GM12878 (cell line): ENCODE results near the gene CMBL. TPM values are rescaled to one million over a fixed set of nuclear protein-coding genes. Genes with fewer than 3 reads are reported as not detected.

ENCODE experiments used
- ATAC-seq: fragments of 200-7000 bp; cut with Tn5 transposase; 3 replicates; pipeline ENCODE4 v1.9.1; 2020; ENCODE audit warnings: mild to moderate bottlenecking, moderate library complexity
- BruUV-seq: library from RNA; stranded (reverse); fragments of 400-500 nt; replicated peaks from 2 replicates; lab custom pipeline; 2021; lab: Mats Ljungman, UMichigan
- CTCF ChIA-PET: fragments of 300-600 bp; sonication (Branson Sonifier 250); formaldehyde crosslinking; extraction: SDS; loops from one replicate; lab custom pipeline; 2021; ENCODE audit warnings: inconsistent platforms; lab: Yijun Ruan, JAX
- POLR2A ChIA-PET: fragments of 350-600 bp; formaldehyde crosslinking; extraction: SDS; loops from one replicate; lab custom pipeline; 2021; ENCODE audit warnings: inconsistent platforms; lab: Charles Lee
- RAD21 ChIA-PET: fragments of 300-600 bp; sonication (Branson Sonifier 250); formaldehyde crosslinking; loops from one replicate; lab custom pipeline; 2023; ENCODE audit warnings: antibody characterized with exemption; ENCODE audit not compliant: unreplicated experiment; lab: Charles Lee
- SMC1A ChIA-PET: fragments of 300-600 bp; sonication (Branson Sonifier 250); formaldehyde crosslinking; loops from one replicate; lab custom pipeline; 2023; ENCODE audit not compliant: unreplicated experiment, uncharacterized antibody; lab: Charles Lee
- DNase-seq: peaks from one replicate; pipeline ENCODE4 v3.0.0-alpha.2; 2011; ENCODE audit warnings: low read depth, low spot score
- FAIRE-seq: peaks from 3 replicates; lab custom pipeline; 2011; peaks lifted over from hg19 to GRCh38; lab: Jason Lieb, UNC
- H2AFZ ChIP-seq: 2 replicates; pipeline ENCODE4 v1.6.0; 2011; ENCODE audit warnings: low read depth, low read length, control low read depth; ENCODE audit not compliant: control insufficient read depth
- H3K27ac ChIP-seq: 2 replicates; pipeline ENCODE4 v1.5.1; 2011; ENCODE audit warnings: control low read depth; ENCODE audit not compliant: control insufficient read depth, insufficient read depth
- H3K27me3 ChIP-seq, 2 experiments: replicated peaks in 1 of 2; 2 replicates each; pipeline versions ENCODE4 v1.6.0 to v1.6.1; 2011; ENCODE audit warnings: low read length in 1 of 2; ENCODE audit not compliant: control insufficient read depth in 2 of 2, insufficient read depth in 2 of 2
- H3K36me3 ChIP-seq, 2 experiments: 2 replicates each; pipeline ENCODE4 v1.5.1; 2011; ENCODE audit warnings: low read length in 1 of 2; ENCODE audit not compliant: control insufficient read depth in 2 of 2, insufficient read depth in 2 of 2
- H3K4me1 ChIP-seq: 2 replicates; pipeline ENCODE4 v1.6.1; 2011; ENCODE audit warnings: mild to moderate bottlenecking, low read length, moderate library complexity, mixed read lengths; ENCODE audit not compliant: control insufficient read depth, insufficient read depth
- H3K4me2 ChIP-seq: 2 replicates; pipeline ENCODE4 v1.6.0; 2011; ENCODE audit warnings: control low read depth; ENCODE audit not compliant: control insufficient read depth, insufficient read depth
- H3K4me3 ChIP-seq: fragments of 200-600 bp; sonication (generic); 2 replicates; pipeline ENCODE4 v1.5.1; 2016
- H3K79me2 ChIP-seq: 2 replicates; pipeline ENCODE4 v1.6.0; 2011; ENCODE audit warnings: low read length; ENCODE audit not compliant: control insufficient read depth, insufficient read depth
- H3K9ac ChIP-seq: 2 replicates; pipeline ENCODE4 v1.8.0; 2011; ENCODE audit warnings: low read length, control low read depth, mixed read lengths; ENCODE audit not compliant: control insufficient read depth, insufficient read depth
- H3K9me3 ChIP-seq: replicated peaks from 3 replicates; pipeline ENCODE4 v1.5.1; 2011; ENCODE audit warnings: mild to moderate bottlenecking, low read length; ENCODE audit not compliant: control insufficient read depth, insufficient read depth
- H4K20me1 ChIP-seq: 2 replicates; pipeline ENCODE4 v1.6.0; 2011; ENCODE audit not compliant: control insufficient read depth, insufficient read depth
- BHLHE40 ChIP-seq, 2 experiments: fragments of 450-650 bp in 1 of 2; IDR thresholded peaks; 2 replicates each; pipeline ENCODE4 v1.6.1; 2011 to 2017; ENCODE audit warnings: low read depth in 2 of 2, borderline replicate concordance in 1 of 2, improper control_type of control experiment in 1 of 2, low read length in 1 of 2, mild to moderate bottlenecking in 1 of 2
- BMI1 ChIP-seq: fragments of 450-650 bp; IDR thresholded peaks from 2 replicates; pipeline ENCODE4 v1.6.1; 2016; ENCODE audit warnings: mild to moderate bottlenecking, moderate library complexity, borderline replicate concordance
- CBX5 ChIP-seq: sonication (generic); IDR thresholded peaks from 2 replicates; pipeline ENCODE4 v1.6.1; 2016; ENCODE audit warnings: low read depth, moderate library complexity, mild to moderate bottlenecking, inconsistent platforms
- CHD4 ChIP-seq: fragments of 200-600 bp; sonication (generic); IDR thresholded peaks from 2 replicates; pipeline ENCODE4 v1.6.1; 2016; ENCODE audit warnings: mild to moderate bottlenecking
- EED ChIP-seq: sonication (generic); IDR thresholded peaks from 2 replicates; pipeline ENCODE4 v1.6.1; 2016; ENCODE audit warnings: antibody characterized with exemption, low read depth
- HDAC6 ChIP-seq: fragments of 200-600 bp; sonication (generic); IDR thresholded peaks from one replicate; pipeline ENCODE4 v1.8.0; 2017; ENCODE audit warnings: antibody characterized with exemption; ENCODE audit not compliant: unreplicated experiment
- IKZF1 ChIP-seq: fragments of 450-650 bp; conservative IDR thresholded peaks from 2 replicates; pipeline ENCODE4 v1.6.1; 2017; ENCODE audit warnings: antibody characterized with exemption, mild to moderate bottlenecking
- IKZF2 ChIP-seq, 2 experiments: fragments of 450-650 bp; IDR thresholded peaks; 2 replicates each; pipeline ENCODE4 v1.6.1; 2017; ENCODE audit warnings: mild to moderate bottlenecking in 2 of 2, moderate library complexity in 2 of 2
- MEF2B ChIP-seq: fragments of 450-650 bp; IDR thresholded peaks from 2 replicates; pipeline ENCODE4 v1.6.1; 2018; ENCODE audit warnings: mild to moderate bottlenecking, moderate library complexity; ENCODE audit not compliant: partially characterized antibody, poor library complexity, severe bottlenecking
- RFX5 ChIP-seq: IDR thresholded peaks from 2 replicates; pipeline ENCODE4 v1.6.1; 2011; ENCODE audit warnings: low read depth, low read length, improper control_type of control experiment
- RUNX3 ChIP-seq: IDR thresholded peaks from 2 replicates; pipeline ENCODE4 v1.6.1; 2012; ENCODE audit warnings: low read length, inconsistent platforms
- SMAD1 ChIP-seq: fragments of 450-650 bp; IDR thresholded peaks from 2 replicates; pipeline ENCODE4 v1.6.1; 2018; ENCODE audit warnings: mild to moderate bottlenecking, low read depth; ENCODE audit not compliant: partially characterized antibody
- TCF12 ChIP-seq: IDR thresholded peaks from 2 replicates; pipeline ENCODE4 v1.6.1; 2011; ENCODE audit warnings: low read depth, mild to moderate bottlenecking, low read length
- TCF3 ChIP-seq: IDR thresholded peaks from 2 replicates; pipeline ENCODE4 v1.6.1; 2012; ENCODE audit warnings: low read depth, mild to moderate bottlenecking, low read length, borderline replicate concordance; ENCODE audit not compliant: insufficient read depth
- ZNF384 ChIP-seq: IDR thresholded peaks from 2 replicates; pipeline ENCODE4 v1.6.1; 2012; ENCODE audit warnings: low read depth, mild to moderate bottlenecking, low read length, improper control_type of control experiment, borderline replicate concordance
- WGBS: methylation state at CpG from one replicate; pipeline ENCODE4 v1.1.6; 2016; ENCODE audit warnings: low lambda C conversion rate; ENCODE audit not compliant: insufficient replicate concordance, insufficient coverage; ENCODE audit errors: missing lambda C conversion rate; 5-methylcytosine and 5-hydroxymethylcytosine counted together
- in situ Hi-C: fragments of 300-500 bp; cut with MboI; formaldehyde crosslinking; loops from 9 replicates; pipeline ENCODE4 v1.14.3; 2018; ENCODE audit warnings: mixed read lengths
- intact Hi-C: fragments of 100-400 bp; cut with micrococcal nuclease; formaldehyde crosslinking; loops from one replicate; pipeline ENCODE4 v1.14.2; 2022; ENCODE audit not compliant: unreplicated experiment
- polyA plus RNA-seq, 11 experiments: library from polyadenylated mRNA; depleted of rRNA in 4 of 11; unstranded in 6 of 11; stranded (reverse) in 5 of 11; fragments of >200 nt; fragmentation: Nextera tagmentation in 4 of 11; fragmentation: Illumina TruSeq in 1 of 11; extraction: Ambion mirVana in 4 of 11; extraction: Trizol in 1 of 11; gene quantifications; 1 replicate in 1 of 11; 2 replicates in 10 of 11; pipeline versions ENCODE4 v1.2.1 to v1.2.3, GENCODE V29; 2011 to 2016; ENCODE audit warnings: inconsistent platforms in 2 of 11, missing spikeins in 2 of 11, low read depth in 1 of 11
- total RNA-seq, 4 experiments: library from RNA; depleted of rRNA in 3 of 4; stranded (reverse); fragments of >200 nt in 3 of 4; fragmentation: Illumina TruSeq in 1 of 4; extraction: Trizol in 1 of 4; gene quantifications; 2 replicates each; pipeline versions ENCODE4 v1.2.1 to v1.2.3, GENCODE V29; 2013 to 2021
- TF ChIP-seq, protein P1 (sequence below): fragments of 450-650 bp; IDR thresholded peaks from 2 replicates; pipeline ENCODE4 v1.6.1; 2017; ENCODE audit warnings: mild to moderate bottlenecking, moderate library complexity
- TF ChIP-seq, protein P2 (sequence below): fragments of 450-650 bp; IDR thresholded peaks from 2 replicates; pipeline ENCODE4 v1.6.1; 2016; ENCODE audit warnings: mild to moderate bottlenecking, moderate library complexity, borderline replicate concordance

The CMBL gene
- total and polyA plus RNA-seq, 10 of the 15 experiments (the other 5 are each of a cell fraction or from before 2014, with no cell fraction given): 1.8 to 15.6 (median 7.5) TPM

DNA sequence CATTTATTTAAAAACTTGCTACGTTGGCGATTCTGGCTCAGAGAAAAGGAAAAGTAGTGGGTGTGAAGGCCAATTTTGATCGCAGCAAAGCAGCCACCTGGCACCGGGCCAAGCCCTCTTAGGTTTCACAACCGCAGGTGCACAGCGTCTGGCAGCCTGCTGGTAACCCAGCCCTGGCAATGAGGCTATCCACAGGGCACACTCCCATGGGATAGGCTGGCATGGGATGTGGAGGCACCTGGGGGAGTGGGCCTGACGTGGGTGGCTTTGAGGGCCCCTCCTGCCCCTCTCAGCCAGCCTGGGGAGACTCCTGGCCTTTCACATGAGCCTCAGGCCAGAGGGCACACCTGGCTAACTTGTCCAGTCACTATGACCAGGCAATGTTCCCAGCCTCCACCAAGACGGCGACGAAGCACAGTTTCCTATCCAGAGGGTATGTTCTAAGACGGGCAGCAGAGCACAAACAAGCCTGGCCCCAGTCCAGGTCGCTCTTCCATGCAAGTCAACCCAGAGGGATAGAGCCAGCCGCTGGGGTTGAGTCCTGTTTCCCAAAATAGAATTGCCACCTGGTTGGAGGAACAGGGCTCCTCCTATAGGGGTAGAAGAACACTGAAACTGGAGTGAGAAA lies 19.0 kb downstream of the CMBL start:
- Histone ChIP-seq H3K79me2 (no peaks in the 10 kb centered on the region), H3K4me3 (no peak overlapping the region), H4K20me1 (no peaks in the 10 kb centered on the region), H3K4me2 (peak overlapping the region; percentile 6; the same call in 1 of the 2 replicates), H3K27me3 (no peaks in the 10 kb centered on the region), H3K27ac (no peak overlapping the region), H3K9ac (no peak overlapping the region), H3K9me3 (no peaks in the 10 kb centered on the region), H3K4me1 (peaks cover 13% of the 10 kb centered on the region), H3K36me3 (no peaks in the 10 kb centered on the region; a peak in 1 of 4 replicates), H2AFZ (no peak overlapping the region)
- RAD21 ChIA-PET: no interaction called here
- POLR2A ChIA-PET: no interaction called here
- no TSS peak for BruUV-seq
- TF ChIP-seq RUNX3: 0 out of 2 replicates have a peak, but pooled peaks have one; percentile 32
- peak; percentile 81 for TF ChIP-seq TCF12
- TF ChIP-seq CHD4: no peak
- peak; percentile 79 for TF ChIP-seq SMAD1
- TF ChIP-seq BHLHE40 (IDR thresholded peaks at IDR 0.05; ENCODE audit: borderline replicate concordance in 1 of 2, low read depth in 2 of 2, low read length in 1 of 2): peak in 1 of 2 experiments; percentile 19; a peak in 1 of 4 replicates
- peak; percentile 77 for TF ChIP-seq IKZF1
- no peak for TF ChIP-seq BMI1
- peak; percentile 72 for TF ChIP-seq EED
- 0 out of 2 replicates have a peak, but pooled peaks have one; percentile 48 for TF ChIP-seq TCF3
- TF ChIP-seq IKZF2 (IDR thresholded peaks at IDR 0.05): 0 out of 4 replicates have a peak, but pooled peaks of 1 of the 2 experiments have one; percentile 11
- TF ChIP-seq, protein P1, sequence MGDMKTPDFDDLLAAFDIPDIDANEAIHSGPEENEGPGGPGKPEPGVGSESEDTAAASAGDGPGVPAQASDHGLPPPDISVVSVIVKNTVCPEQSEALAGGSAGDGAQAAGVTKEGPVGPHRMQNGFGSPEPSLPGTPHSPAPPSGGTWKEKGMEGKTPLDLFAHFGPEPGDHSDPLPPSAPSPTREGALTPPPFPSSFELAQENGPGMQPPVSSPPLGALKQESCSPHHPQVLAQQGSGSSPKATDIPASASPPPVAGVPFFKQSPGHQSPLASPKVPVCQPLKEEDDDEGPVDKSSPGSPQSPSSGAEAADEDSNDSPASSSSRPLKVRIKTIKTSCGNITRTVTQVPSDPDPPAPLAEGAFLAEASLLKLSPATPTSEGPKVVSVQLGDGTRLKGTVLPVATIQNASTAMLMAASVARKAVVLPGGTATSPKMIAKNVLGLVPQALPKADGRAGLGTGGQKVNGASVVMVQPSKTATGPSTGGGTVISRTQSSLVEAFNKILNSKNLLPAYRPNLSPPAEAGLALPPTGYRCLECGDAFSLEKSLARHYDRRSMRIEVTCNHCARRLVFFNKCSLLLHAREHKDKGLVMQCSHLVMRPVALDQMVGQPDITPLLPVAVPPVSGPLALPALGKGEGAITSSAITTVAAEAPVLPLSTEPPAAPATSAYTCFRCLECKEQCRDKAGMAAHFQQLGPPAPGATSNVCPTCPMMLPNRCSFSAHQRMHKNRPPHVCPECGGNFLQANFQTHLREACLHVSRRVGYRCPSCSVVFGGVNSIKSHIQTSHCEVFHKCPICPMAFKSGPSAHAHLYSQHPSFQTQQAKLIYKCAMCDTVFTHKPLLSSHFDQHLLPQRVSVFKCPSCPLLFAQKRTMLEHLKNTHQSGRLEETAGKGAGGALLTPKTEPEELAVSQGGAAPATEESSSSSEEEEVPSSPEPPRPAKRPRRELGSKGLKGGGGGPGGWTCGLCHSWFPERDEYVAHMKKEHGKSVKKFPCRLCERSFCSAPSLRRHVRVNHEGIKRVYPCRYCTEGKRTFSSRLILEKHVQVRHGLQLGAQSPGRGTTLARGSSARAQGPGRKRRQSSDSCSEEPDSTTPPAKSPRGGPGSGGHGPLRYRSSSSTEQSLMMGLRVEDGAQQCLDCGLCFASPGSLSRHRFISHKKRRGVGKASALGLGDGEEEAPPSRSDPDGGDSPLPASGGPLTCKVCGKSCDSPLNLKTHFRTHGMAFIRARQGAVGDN: no peak
- TF ChIP-seq MEF2B: peak; percentile 14
- no peak for TF ChIP-seq RFX5
- no peak for TF ChIP-seq ZNF384
- TF ChIP-seq HDAC6: no peak
- no peak for TF ChIP-seq CBX5
- TF ChIP-seq, protein P2, sequence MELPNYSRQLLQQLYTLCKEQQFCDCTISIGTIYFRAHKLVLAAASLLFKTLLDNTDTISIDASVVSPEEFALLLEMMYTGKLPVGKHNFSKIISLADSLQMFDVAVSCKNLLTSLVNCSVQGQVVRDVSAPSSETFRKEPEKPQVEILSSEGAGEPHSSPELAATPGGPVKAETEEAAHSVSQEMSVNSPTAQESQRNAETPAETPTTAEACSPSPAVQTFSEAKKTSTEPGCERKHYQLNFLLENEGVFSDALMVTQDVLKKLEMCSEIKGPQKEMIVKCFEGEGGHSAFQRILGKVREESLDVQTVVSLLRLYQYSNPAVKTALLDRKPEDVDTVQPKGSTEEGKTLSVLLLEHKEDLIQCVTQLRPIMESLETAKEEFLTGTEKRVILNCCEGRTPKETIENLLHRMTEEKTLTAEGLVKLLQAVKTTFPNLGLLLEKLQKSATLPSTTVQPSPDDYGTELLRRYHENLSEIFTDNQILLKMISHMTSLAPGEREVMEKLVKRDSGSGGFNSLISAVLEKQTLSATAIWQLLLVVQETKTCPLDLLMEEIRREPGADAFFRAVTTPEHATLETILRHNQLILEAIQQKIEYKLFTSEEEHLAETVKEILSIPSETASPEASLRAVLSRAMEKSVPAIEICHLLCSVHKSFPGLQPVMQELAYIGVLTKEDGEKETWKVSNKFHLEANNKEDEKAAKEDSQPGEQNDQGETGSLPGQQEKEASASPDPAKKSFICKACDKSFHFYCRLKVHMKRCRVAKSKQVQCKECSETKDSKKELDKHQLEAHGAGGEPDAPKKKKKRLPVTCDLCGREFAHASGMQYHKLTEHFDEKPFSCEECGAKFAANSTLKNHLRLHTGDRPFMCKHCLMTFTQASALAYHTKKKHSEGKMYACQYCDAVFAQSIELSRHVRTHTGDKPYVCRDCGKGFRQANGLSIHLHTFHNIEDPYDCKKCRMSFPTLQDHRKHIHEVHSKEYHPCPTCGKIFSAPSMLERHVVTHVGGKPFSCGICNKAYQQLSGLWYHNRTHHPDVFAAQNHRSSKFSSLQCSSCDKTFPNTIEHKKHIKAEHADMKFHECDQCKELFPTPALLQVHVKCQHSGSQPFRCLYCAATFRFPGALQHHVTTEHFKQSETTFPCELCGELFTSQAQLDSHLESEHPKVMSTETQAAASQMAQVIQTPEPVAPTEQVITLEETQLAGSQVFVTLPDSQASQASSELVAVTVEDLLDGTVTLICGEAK: no peak
- in situ Hi-C loops: no loop called here
- SMC1A ChIA-PET: no interaction called here
- DNase-seq (no peak), ATAC-seq (peak; percentile 49), FAIRE-seq (no peak)
- CTCF ChIA-PET: no interaction called here
- 22% methylated on average over 13 of the region's 13 CpGs for whole genome bisulfite sequencing
- intact Hi-C loops: no loop called here
